Activated CD8-positive, alpha-beta memory T cell treated with anti-CD3 and anti-CD28 coated beads for 4 hours (primary cell): ENCODE data around the gene CD93.

Experiments used
- DNase-seq, 2 donors: peaks; one replicate each; pipeline ENCODE4 v3.0.0-alpha.2; 2020; ENCODE audit warnings: low read depth in 2 of 2

Gene CD93

GRCh38 chr20:23099791-23100719 lies 13.9 kb upstream of the CD93 start:
- no peak for DNase-seq

- DNase-seq: no peak
Observed at GRCh38 chr20:23097636-23098580, 11.8 kb upstream of the CD93 start.

- DNase-seq: no peak
Observed at GRCh38 chr20:23096986-23097520, 10.9 kb upstream of the CD93 start.

GRCh38 chr20:23096097-23096496 lies 10.0 kb upstream of the CD93 start:
- no peak for DNase-seq

- DNase-seq: no peak
Observed at GRCh38 chr20:23095499-23095898, 9.4 kb upstream of the CD93 start.

GRCh38 chr20:23094927-23095326 lies 8.8 kb upstream of the CD93 start:
- no peak for DNase-seq

GRCh38 chr20:23094213-23094896 lies 8.2 kb upstream of the CD93 start:
- no peak for DNase-seq

GRCh38 chr20:23093613-23094012 lies 7.5 kb upstream of the CD93 start:
- no peak for DNase-seq

GRCh38 chr20:23092861-23093495 lies 6.9 kb upstream of the CD93 start:
- DNase-seq: no peak

- no peak for DNase-seq
Observed at GRCh38 chr20:23092384-23092756, 6.2 kb upstream of the CD93 start.

- no peak for DNase-seq
Observed at GRCh38 chr20:23091721-23092383, 5.7 kb upstream of the CD93 start.

- DNase-seq: no peak
Observed at GRCh38 chr20:23090878-23091277, 4.8 kb upstream of the CD93 start.

- DNase-seq: no peak
Observed at GRCh38 chr20:23090147-23090546, 4.0 kb upstream of the CD93 start.

GRCh38 chr20:23088866-23089265 lies 2.7 kb upstream of the CD93 start:
- DNase-seq: no peak

- DNase-seq: no peak
Observed at GRCh38 chr20:23087587-23088251, 1.6 kb upstream of the CD93 start.

- no peak for DNase-seq
Observed at GRCh38 chr20:23086931-23087411, 847 bp upstream of the CD93 start.

GRCh38 chr20:23085436-23086055 lies 578 bp downstream of the CD93 start:
- no peak for DNase-seq

- no peak for DNase-seq
Observed at GRCh38 chr20:23084845-23085365, 1.2 kb downstream of the CD93 start.

- DNase-seq: no peak
Observed at GRCh38 chr20:23084282-23084844, 1.8 kb downstream of the CD93 start.
